ENCODE results near the gene ACTG1. TPM values are rescaled to one million over a fixed set of nuclear protein-coding genes. Genes with fewer than 3 reads are reported as not detected.

ACTG1 gene
- total and polyA plus RNA-seq, 2 of the 13 experiments (the other 11 are each of a cell fraction or from before 2014, with no cell fraction given), result 973 to 1,138 TPM

- TF ChIP-seq HNRNPL (IDR thresholded peaks at IDR 0.05; ENCODE audit: low read depth, low read length) (0 out of 2 replicates have a peak, but pooled peaks have one; percentile 13), ZNF800 (CRISPR knock-in tag; IDR thresholded peaks at IDR 0.05) (peak; percentile 90), ELF3 (CRISPR knock-in tag; IDR thresholded peaks at IDR 0.05) (peak; percentile 23; the same call in 1 of the 2 replicates), DR1 (CRISPR knock-in tag; IDR thresholded peaks at IDR 0.05) (0 out of 2 replicates have a peak, but pooled peaks have one; percentile 57), ZNF337 (CRISPR knock-in tag; IDR thresholded peaks at IDR 0.05; ENCODE audit: borderline replicate concordance, low read depth) (0 out of 2 replicates have a peak, but pooled peaks have one; percentile 8), ZBTB14 (CRISPR knock-in tag; IDR thresholded peaks at IDR 0.05) (no peak), FOSL1 (CRISPR knock-in tag; IDR thresholded peaks at IDR 0.05; ENCODE audit: borderline replicate concordance) (no peak), TFE3 (CRISPR knock-in tag; IDR thresholded peaks at IDR 0.05) (no peak), ZFP1 (CRISPR knock-in tag; IDR thresholded peaks at IDR 0.05) (no peak), NR2F6 (IDR thresholded peaks at IDR 0.05) (no peak), NR2F6 (CRISPR knock-in tag; IDR thresholded peaks at IDR 0.05) (0 out of 2 replicates have a peak, but pooled peaks have one; percentile 36), KMT2B (CRISPR knock-in tag; IDR thresholded peaks at IDR 0.05) (0 out of 2 replicates have a peak, but pooled peaks have one; percentile 25), ZMYM4 (CRISPR knock-in tag; IDR thresholded peaks at IDR 0.05) (no peak), ZNF430 (CRISPR knock-in tag; IDR thresholded peaks at IDR 0.05) (no peak), ARNT2 (CRISPR knock-in tag; IDR thresholded peaks at IDR 0.05; ENCODE audit: low read depth) (no peak), DBP (CRISPR knock-in tag; IDR thresholded peaks at IDR 0.05; ENCODE audit: not compliant biosample characterization) (peak; percentile 44), ZNF547 (CRISPR knock-in tag; IDR thresholded peaks at IDR 0.05) (peak; percentile 63; the same call in 1 of the 2 replicates)
Measured at GRCh38 chr17:81513753-81514488, 1.3 kb upstream of the ACTG1 start (continued).
